MCF 10A (cell line): Measurements from ENCODE around the gene MLLT3. TPM values are rescaled to one million over a fixed set of nuclear protein-coding genes. Genes with fewer than 3 reads are reported as not detected.
A peak's percentile ranks its signal among the peaks of the same experiment; 100 is the strongest.

Source experiments
- BruUV-seq: library from RNA; stranded (reverse); fragments of 400-500 nt; replicated peaks from 2 replicates; lab custom pipeline; 2021; lab: Mats Ljungman, UMichigan
- CTCF ChIA-PET: fragments of 300-600 bp; sonication (Branson Sonifier 250); formaldehyde crosslinking; extraction: SDS; loops from one replicate; lab custom pipeline; 2021; ENCODE audit warnings: antibody characterized with exemption, inconsistent platforms; lab: Yijun Ruan, JAX
- POLR2A ChIA-PET: fragments of 300-600, 350-650 bp; sonication (Branson Sonifier 250); formaldehyde crosslinking; extraction: SDS; loops from one replicate; lab custom pipeline; 2020; ENCODE audit warnings: antibody characterized with exemption, inconsistent platforms; lab: Yijun Ruan, JAX
- DNase-seq: peaks from one replicate; pipeline ENCODE4 v3.0.0-alpha.2; 2018; ENCODE audit not compliant: unreplicated experiment
- H3K27ac Mint-ChIP-seq: one replicate; pipeline ENCODE4 v1.8.0; 2022; ENCODE audit warnings: mild to moderate bottlenecking, low read depth, mixed read lengths; ENCODE audit not compliant: unreplicated experiment
- H3K27me3 Mint-ChIP-seq: one replicate; pipeline ENCODE4 v1.8.0; 2022; ENCODE audit warnings: mixed read lengths; ENCODE audit not compliant: insufficient read depth, unreplicated experiment
- H3K36me3 Mint-ChIP-seq: one replicate; pipeline ENCODE4 v1.8.0; 2022; ENCODE audit warnings: mild to moderate bottlenecking, moderate library complexity, mixed read lengths; ENCODE audit not compliant: insufficient read depth, unreplicated experiment
- H3K4me1 Mint-ChIP-seq: one replicate; pipeline ENCODE4 v1.8.0; 2022; ENCODE audit warnings: mixed read lengths; ENCODE audit not compliant: insufficient read depth, unreplicated experiment
- H3K4me3 Mint-ChIP-seq: one replicate; pipeline ENCODE4 v1.8.0; 2022; ENCODE audit warnings: mild to moderate bottlenecking, moderate library complexity, mixed read lengths; ENCODE audit not compliant: unreplicated experiment
- H3K9me3 Mint-ChIP-seq: one replicate; pipeline ENCODE4 v1.8.0; 2022; ENCODE audit warnings: mixed read lengths; ENCODE audit not compliant: unreplicated experiment
- CTCF ChIP-seq: fragments of 200-600 bp; IDR thresholded peaks from one replicate; pipeline ENCODE4 v1.8.0; 2022; ENCODE audit warnings: antibody characterized with exemption, mild to moderate bottlenecking; ENCODE audit not compliant: unreplicated experiment
- intact Hi-C: fragments of 100-400 bp; cut with micrococcal nuclease; formaldehyde crosslinking; loops from 2 replicates; pipeline ENCODE4 v1.14.1; 2022
- total RNA-seq: library from RNA; stranded (reverse); gene quantifications from 2 replicates; pipeline ENCODE4 v1.2.3, GENCODE V29; 2022

The MLLT3 gene
- total RNA-seq, 1 experiment from 2014 or later = 1.2 TPM

GRCh38 chr9:20464242-20464641 is 158.1 kb downstream of the MLLT3 start:
- no peaks in the 10 kb centered on the region for H3K9me3 Mint-ChIP-seq
- peaks cover 4% of the 10 kb centered on the region for H3K36me3 Mint-ChIP-seq
- H3K27ac Mint-ChIP-seq = no peak overlapping the region
- intact Hi-C loops = no loop called here
- POLR2A ChIA-PET = no interaction called here
- H3K27me3 Mint-ChIP-seq = peaks cover 95% of the 10 kb centered on the region
- no peaks in the 10 kb centered on the region for H3K4me1 Mint-ChIP-seq
- no TSS peak for BruUV-seq
- DNase-seq = no peak
- CTCF ChIA-PET = no interaction called here
- no peak for TF ChIP-seq CTCF
- no peak overlapping the region for H3K4me3 Mint-ChIP-seq

- DNase-seq = no peak
- ChIA-PET POLR2A (no interaction called here), CTCF (no interaction called here)
- Mint-ChIP-seq H3K4me1 (no peaks in the 10 kb centered on the region), H3K9me3 (no peaks in the 10 kb centered on the region), H3K36me3 (peaks cover 4% of the 10 kb centered on the region), H3K27ac (no peak overlapping the region), H3K4me3 (no peak overlapping the region), H3K27me3 (peaks cover 95% of the 10 kb centered on the region)
- TF ChIP-seq CTCF = no peak
- intact Hi-C loops = no loop called here
- BruUV-seq = no TSS peak
These were observed 158.5 kb downstream of the MLLT3 start for GRCh38 chr9:20463823-20464222.

- Mint-ChIP-seq H3K36me3 (peaks cover 4% of the 10 kb centered on the region), H3K27me3 (peaks cover 95% of the 10 kb centered on the region), H3K4me3 (no peak overlapping the region), H3K9me3 (no peaks in the 10 kb centered on the region), H3K4me1 (no peaks in the 10 kb centered on the region), H3K27ac (no peak overlapping the region)
- TF ChIP-seq CTCF = no peak
- intact Hi-C loops = no loop called here
- BruUV-seq = no TSS peak
- ChIA-PET CTCF (interaction anchor here (0.9 kb wide), 1 partner anchor 17 kb away, joined by 3 read pairs; no protein-coding TSS in a partner anchor), POLR2A (no interaction called here)
- DNase-seq = peak; percentile 13
These were observed 159.9 kb downstream of the MLLT3 start for GRCh38 chr9:20462410-20462809.

- POLR2A ChIA-PET = interaction anchor here (0.7 kb wide), 1 partner anchor 360 kb away, joined by 3 read pairs; no protein-coding TSS in a partner anchor
- Mint-ChIP-seq H3K4me3 (no peak overlapping the region), H3K27me3 (peaks cover 24% of the 10 kb centered on the region), H3K27ac (no peak overlapping the region), H3K36me3 (no peaks in the 10 kb centered on the region), H3K4me1 (no peaks in the 10 kb centered on the region), H3K9me3 (no peaks in the 10 kb centered on the region)
- no peak for DNase-seq
- CTCF ChIA-PET = interaction anchor here (0.6 to 1.0 kb wide), 2 partner anchors 10 to 43 kb away, joined by 3 to 5 read pairs; no protein-coding TSS in a partner anchor
- BruUV-seq = no TSS peak
- intact Hi-C loops = no loop called here
- no peak for TF ChIP-seq CTCF
These were observed 175.0 kb downstream of the MLLT3 start for GRCh38 chr9:20447291-20447690.
